Measurements from ENCODE around the gene GPR62. TPM values are rescaled to one million over a fixed set of nuclear protein-coding genes. Genes with fewer than 3 reads are reported as not detected.

The GPR62 gene
- total RNA-seq, 2 donors from 2014 or later = 0.41 to 0.97 TPM

GRCh38 chr3:51999846-52000245 lies 44.7 kb downstream of the GPR62 start:
- no peaks in the 10 kb centered on the region for H3K27me3 ChIP-seq (replicated peaks; ENCODE audit: insufficient read depth)
- no peak overlapping the region for H3K4me3 ChIP-seq
- H3K9me3 ChIP-seq = no peaks in the 10 kb centered on the region
- 83% methylated on average over 2 of the region's 2 CpGs for WGBS
- TF ChIP-seq POLR2A (IDR thresholded peaks at IDR 0.05) = no peak
- TF ChIP-seq CTCF (IDR thresholded peaks at IDR 0.05) = no peak
- no peak for TF ChIP-seq POLR2AphosphoS5 (IDR thresholded peaks at IDR 0.05)
- H3K4me1 ChIP-seq (replicated peaks) = peaks cover 2% of the 10 kb centered on the region
- intact Hi-C loops (cut with DNase I) = loop anchor here (5.0 kb wide), 2 partner anchors 122 to 342 kb away; no protein-coding TSS in a partner anchor
- H3K27ac ChIP-seq = no peak overlapping the region
- no peak for DNase-seq (ENCODE audit: low spot score)
- H3K36me3 ChIP-seq = no peaks in the 10 kb centered on the region

- TF ChIP-seq POLR2A (IDR thresholded peaks at IDR 0.05) (no peak), CTCF (IDR thresholded peaks at IDR 0.05) (peak; percentile 87 to 95 (median 91)), POLR2AphosphoS5 (IDR thresholded peaks at IDR 0.05) (no peak)
- no peaks in the 10 kb centered on the region for H3K27me3 ChIP-seq (replicated peaks; ENCODE audit: insufficient read depth)
- WGBS = 4% methylated on average over 12 of the region's 18 CpGs
- no peaks in the 10 kb centered on the region for H3K9me3 ChIP-seq
- H3K36me3 ChIP-seq = no peaks in the 10 kb centered on the region
- peak; percentile 61 for DNase-seq (ENCODE audit: low spot score)
- intact Hi-C loops (cut with DNase I) = loop anchor here (1.0 to 5.0 kb wide), 3 partner anchors 121 to 341 kb away; no protein-coding TSS in a partner anchor
- no peak overlapping the region for H3K4me3 ChIP-seq
- peaks cover 4% of the 10 kb centered on the region for H3K4me1 ChIP-seq (replicated peaks)
- no peak overlapping the region for H3K27ac ChIP-seq
Observed at GRCh38 chr3:52001443-52001974, 46.3 kb downstream of the GPR62 start.

- peaks cover 4% of the 10 kb centered on the region for H3K4me1 ChIP-seq (replicated peaks)
- no peak overlapping the region for H3K4me3 ChIP-seq
- H3K9me3 ChIP-seq = no peaks in the 10 kb centered on the region
- no peak for DNase-seq (ENCODE audit: low spot score)
- H3K36me3 ChIP-seq = no peaks in the 10 kb centered on the region
- H3K27me3 ChIP-seq (replicated peaks; ENCODE audit: insufficient read depth) = no peaks in the 10 kb centered on the region
- 77% methylated on average over 6 of the region's 6 CpGs for WGBS
- intact Hi-C loops (cut with DNase I) = loop anchor here (5.0 kb wide), 2 partner anchors 120 to 340 kb away; no protein-coding TSS in a partner anchor
- TF ChIP-seq CTCF (IDR thresholded peaks at IDR 0.05) (no peak), POLR2AphosphoS5 (IDR thresholded peaks at IDR 0.05) (no peak), POLR2A (IDR thresholded peaks at IDR 0.05) (no peak)
- no peak overlapping the region for H3K27ac ChIP-seq
Observed at GRCh38 chr3:52002748-52003147, 47.6 kb downstream of the GPR62 start.

- H3K4me1 ChIP-seq (replicated peaks) = peaks cover 4% of the 10 kb centered on the region
- no peak overlapping the region for H3K27ac ChIP-seq
- intact Hi-C loops (cut with DNase I) = loop anchor here (2.0 to 5.0 kb wide), 3 partner anchors 41 to 338 kb away; no protein-coding TSS in a partner anchor
- no peak for DNase-seq (ENCODE audit: low spot score)
- no peak for TF ChIP-seq POLR2A (IDR thresholded peaks at IDR 0.05)
- peak in 2 of 4 experiments; percentile 24 to 37 for TF ChIP-seq CTCF (IDR thresholded peaks at IDR 0.05)
- 61% methylated on average over 16 of the region's 16 CpGs for WGBS
- H3K36me3 ChIP-seq = no peaks in the 10 kb centered on the region
- no peaks in the 10 kb centered on the region for H3K9me3 ChIP-seq
- H3K27me3 ChIP-seq (replicated peaks; ENCODE audit: insufficient read depth) = no peaks in the 10 kb centered on the region
- H3K4me3 ChIP-seq = no peak overlapping the region
Observed at GRCh38 chr3:52004163-52004787, 49.1 kb downstream of the GPR62 start.

Measured in prostate gland (tissue), 2 donors.